Measurements from ENCODE around the gene NSA2.

NSA2 gene

GRCh38 chr5:74822288-74822687 lies 55.2 kb downstream of the NSA2 start:
- no peak for DNase-seq

DNA sequence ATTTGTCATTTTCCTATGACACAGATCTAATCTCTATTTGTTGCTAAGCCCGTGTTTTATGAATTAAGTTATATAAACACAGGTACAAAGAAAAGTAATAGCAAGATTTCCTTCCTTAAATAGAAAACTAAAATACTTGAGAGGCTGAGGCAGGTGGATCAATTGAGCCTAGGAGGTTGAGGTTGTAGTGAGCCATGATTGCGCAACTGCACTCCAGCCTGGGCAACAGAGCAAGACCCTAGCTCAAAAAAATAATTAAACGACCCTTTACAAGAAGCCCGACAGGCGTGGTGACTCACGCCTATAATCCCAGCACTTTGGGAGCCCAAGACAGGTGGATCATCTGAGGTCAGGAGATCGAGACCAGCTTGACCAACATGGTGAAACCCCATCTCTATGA lies 62.4 kb downstream of the NSA2 start:
- no peak for DNase-seq

All from CD4-positive, alpha-beta T cell treated with Interleukin-4 for 4 hours (primary cell).